Uterus (tissue), 4 donors: ENCODE data around the gene FAM168A. TPM values are rescaled to one million over a fixed set of nuclear protein-coding genes. Genes with fewer than 3 reads are reported as not detected.

Experiments used
- DNase-seq, 2 donors: peaks; one replicate each; pipeline ENCODE4 v3.0.0-alpha.2; 2019 to 2020
- H3K27ac ChIP-seq, 2 donors: fragments of 200-600 bp; sonication (generic); 1 replicate in 1 of 2; 2 replicates in 1 of 2; pipeline ENCODE4 v1.5.1; 2016 to 2018
- H3K27me3 ChIP-seq, 2 donors: fragments of 200-600 bp; sonication (generic); one replicate each; pipeline ENCODE4 v1.5.1; 2018 to 2019; ENCODE audit warnings: control low read depth in 1 of 2
- H3K36me3 ChIP-seq, 2 donors: fragments of 200-600 bp; sonication (generic); one replicate each; pipeline ENCODE4 v1.5.1; 2019; ENCODE audit warnings: control low read depth in 1 of 2
- H3K4me1 ChIP-seq, 2 donors: fragments of 200-600 bp; sonication (generic); one replicate each; pipeline ENCODE4 v1.5.1; 2018 to 2019; ENCODE audit warnings: control low read depth in 1 of 2
- H3K4me3 ChIP-seq, 2 donors: fragments of 200-600 bp; sonication (generic); 1 replicate in 1 of 2; 2 replicates in 1 of 2; pipeline ENCODE4 v1.5.1; 2018 to 2019; ENCODE audit warnings: mild to moderate bottlenecking in 1 of 2
- H3K9me3 ChIP-seq, 2 donors: fragments of 200-600 bp; sonication (generic); one replicate each; pipeline ENCODE4 v1.5.1; 2019; ENCODE audit warnings: control low read depth in 1 of 2
- POLR2A ChIP-seq, 2 donors: fragments of 450-650 bp; IDR thresholded peaks; one replicate each; pipeline ENCODE4 v1.6.1; 2016; ENCODE audit warnings: antibody characterized with exemption in 2 of 2, mild to moderate bottlenecking in 1 of 2, moderate library complexity in 1 of 2
- intact Hi-C: fragments of 100-400 bp; cut with DNase I; formaldehyde crosslinking; loops from one replicate; pipeline ENCODE4 v1.15.1; 2023; ENCODE audit warnings: low total_unique reads
- total RNA-seq, 4 donors: library from RNA; depleted of rRNA in 3 of 4; stranded (reverse); fragments of >200 nt in 3 of 4; gene quantifications; one replicate each; pipeline versions ENCODE4 v1.1.0 to v1.2.4, GENCODE V29; 2014 to 2023
- TF ChIP-seq, protein P1 (sequence below), 4 experiments: fragments of 200-600 bp in 2 of 4; fragments of 450-650 bp in 2 of 4; sonication (generic) in 2 of 4; IDR thresholded peaks; one replicate each; pipeline ENCODE4 v1.5.1; 2016 to 2019; ENCODE audit warnings: antibody characterized with exemption in 4 of 4, mild to moderate bottlenecking in 2 of 4, moderate library complexity in 1 of 4
- donor health status: DM: yes; HTN: yes; CAD: no.

FAM168A gene
- total RNA-seq, 4 donors from 2014 or later = 7.9 to 50.3 (median 25.8) TPM

DNA sequence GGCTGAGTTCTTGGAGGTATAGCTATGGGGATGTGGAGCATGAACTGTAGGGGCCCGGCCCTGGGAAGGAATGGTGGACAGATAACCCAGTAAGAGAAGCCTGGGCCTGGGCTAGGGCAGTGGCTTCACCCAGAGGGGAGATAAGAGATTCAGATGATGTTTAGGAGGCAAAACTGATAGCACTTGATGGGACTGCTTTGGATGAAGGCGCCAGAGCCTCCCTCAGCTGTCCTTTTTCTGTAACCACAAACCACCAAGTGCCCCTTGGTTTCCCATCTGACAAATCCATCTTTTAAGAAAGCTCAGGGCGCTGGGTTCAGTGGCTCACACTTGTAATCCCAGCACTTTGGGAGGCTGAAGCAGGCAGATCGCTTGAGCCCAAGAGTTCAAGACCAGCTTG lies 198.3 kb downstream of the FAM168A start:
- Histone ChIP-seq H3K4me3 (no peak overlapping the region), H3K27ac (peak overlapping the region in 1 of 2 donors; percentile 10), H3K36me3 (no peaks in the 10 kb centered on the region), H3K9me3 (no peaks in the 10 kb centered on the region), H3K4me1 (no peaks in the 10 kb centered on the region), H3K27me3 (no peaks in the 10 kb centered on the region)
- TF ChIP-seq POLR2A (IDR thresholded peaks at IDR 0.05) = no peak
- TF ChIP-seq, protein P1, sequence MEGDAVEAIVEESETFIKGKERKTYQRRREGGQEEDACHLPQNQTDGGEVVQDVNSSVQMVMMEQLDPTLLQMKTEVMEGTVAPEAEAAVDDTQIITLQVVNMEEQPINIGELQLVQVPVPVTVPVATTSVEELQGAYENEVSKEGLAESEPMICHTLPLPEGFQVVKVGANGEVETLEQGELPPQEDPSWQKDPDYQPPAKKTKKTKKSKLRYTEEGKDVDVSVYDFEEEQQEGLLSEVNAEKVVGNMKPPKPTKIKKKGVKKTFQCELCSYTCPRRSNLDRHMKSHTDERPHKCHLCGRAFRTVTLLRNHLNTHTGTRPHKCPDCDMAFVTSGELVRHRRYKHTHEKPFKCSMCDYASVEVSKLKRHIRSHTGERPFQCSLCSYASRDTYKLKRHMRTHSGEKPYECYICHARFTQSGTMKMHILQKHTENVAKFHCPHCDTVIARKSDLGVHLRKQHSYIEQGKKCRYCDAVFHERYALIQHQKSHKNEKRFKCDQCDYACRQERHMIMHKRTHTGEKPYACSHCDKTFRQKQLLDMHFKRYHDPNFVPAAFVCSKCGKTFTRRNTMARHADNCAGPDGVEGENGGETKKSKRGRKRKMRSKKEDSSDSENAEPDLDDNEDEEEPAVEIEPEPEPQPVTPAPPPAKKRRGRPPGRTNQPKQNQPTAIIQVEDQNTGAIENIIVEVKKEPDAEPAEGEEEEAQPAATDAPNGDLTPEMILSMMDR (IDR thresholded peaks at IDR 0.05) = no peak
- intact Hi-C loops = no loop called here
- DNase-seq = no peak

DNA sequence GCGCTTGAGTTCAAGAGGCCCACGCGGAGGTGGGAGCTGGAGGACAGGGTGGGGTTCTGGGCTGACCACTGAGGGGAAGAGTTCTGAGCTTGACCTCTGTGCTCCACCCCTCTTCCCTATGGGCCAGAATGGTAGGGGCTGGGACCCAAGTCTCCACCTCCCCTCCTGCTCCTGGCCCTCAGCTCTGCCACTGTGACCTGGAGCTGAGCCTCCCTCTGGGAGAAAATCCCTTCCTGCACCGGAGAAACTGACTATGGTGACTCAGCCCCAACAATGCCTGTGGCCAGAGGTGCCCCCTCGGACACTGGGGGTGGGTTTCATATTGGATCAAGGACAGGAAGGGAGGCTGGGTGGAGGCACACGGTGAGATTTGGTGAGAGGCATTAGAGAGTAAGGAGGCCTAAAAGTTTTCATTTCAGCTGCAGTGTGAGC lies 198.7 kb downstream of the FAM168A start:
- DNase-seq = no peak
- intact Hi-C loops = no loop called here
- Histone ChIP-seq H3K4me1 (no peaks in the 10 kb centered on the region), H3K9me3 (no peaks in the 10 kb centered on the region), H3K36me3 (no peaks in the 10 kb centered on the region), H3K27me3 (no peaks in the 10 kb centered on the region), H3K27ac (peak overlapping the region in 1 of 2 donors; percentile 10), H3K4me3 (no peak overlapping the region)
- TF ChIP-seq POLR2A (IDR thresholded peaks at IDR 0.05) = no peak
- TF ChIP-seq, protein P1 (IDR thresholded peaks at IDR 0.05) = no peak

DNA sequence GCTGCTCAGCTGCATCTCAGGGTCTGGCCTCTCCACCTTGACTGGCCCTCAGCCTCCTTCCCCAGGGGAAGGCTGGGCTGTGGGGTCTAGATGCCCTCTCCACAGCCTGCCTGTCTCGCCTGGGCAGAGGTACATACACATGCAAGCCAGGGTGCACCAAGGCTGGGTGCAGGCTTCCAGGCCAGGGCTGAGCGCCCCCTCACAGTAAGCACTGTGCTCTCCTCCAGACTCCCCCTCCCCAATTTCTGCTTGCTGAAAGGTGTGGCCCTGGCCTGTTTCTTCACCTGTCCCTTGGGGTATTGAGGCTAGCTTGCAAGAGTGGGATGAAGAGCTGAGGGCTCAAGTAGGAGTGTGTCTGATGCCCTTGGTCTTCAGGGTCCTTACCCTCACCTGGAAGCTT lies 199.2 kb downstream of the FAM168A start:
- Histone ChIP-seq H3K27me3 (no peaks in the 10 kb centered on the region), H3K4me1 (no peaks in the 10 kb centered on the region), H3K36me3 (no peaks in the 10 kb centered on the region), H3K9me3 (no peaks in the 10 kb centered on the region), H3K4me3 (no peak overlapping the region), H3K27ac (no peak overlapping the region)
- TF ChIP-seq, protein P1 (IDR thresholded peaks at IDR 0.05) = no peak
- intact Hi-C loops = no loop called here
- no peak for DNase-seq

DNA sequence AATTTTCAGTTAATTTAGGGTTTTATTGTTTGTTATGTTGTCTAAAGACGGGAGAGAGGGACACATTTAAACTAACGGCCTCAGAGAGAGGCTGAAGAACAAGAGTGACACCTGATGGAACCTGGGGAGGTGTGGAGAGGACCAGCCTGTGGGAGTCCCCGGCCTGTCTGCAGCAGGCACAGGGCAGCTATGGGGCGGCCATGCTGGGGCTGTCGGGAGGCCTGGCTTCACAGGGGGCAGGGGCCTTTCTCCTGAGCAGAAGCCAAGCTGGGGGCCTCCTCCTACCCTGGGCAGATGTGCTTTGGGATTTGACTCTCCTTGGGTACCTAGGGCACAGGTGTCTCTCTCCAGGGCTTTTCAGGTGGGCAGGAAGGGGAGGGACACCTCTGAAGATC lies 199.8 kb downstream of the FAM168A start:
- Histone ChIP-seq H3K27me3 (no peaks in the 10 kb centered on the region), H3K27ac (no peak overlapping the region), H3K9me3 (no peaks in the 10 kb centered on the region), H3K4me1 (no peaks in the 10 kb centered on the region), H3K36me3 (no peaks in the 10 kb centered on the region), H3K4me3 (no peak overlapping the region)
- no peak for TF ChIP-seq POLR2A (IDR thresholded peaks at IDR 0.05)
- TF ChIP-seq, protein P1 (IDR thresholded peaks at IDR 0.05) = no peak
- intact Hi-C loops = no loop called here
- DNase-seq = no peak

DNA sequence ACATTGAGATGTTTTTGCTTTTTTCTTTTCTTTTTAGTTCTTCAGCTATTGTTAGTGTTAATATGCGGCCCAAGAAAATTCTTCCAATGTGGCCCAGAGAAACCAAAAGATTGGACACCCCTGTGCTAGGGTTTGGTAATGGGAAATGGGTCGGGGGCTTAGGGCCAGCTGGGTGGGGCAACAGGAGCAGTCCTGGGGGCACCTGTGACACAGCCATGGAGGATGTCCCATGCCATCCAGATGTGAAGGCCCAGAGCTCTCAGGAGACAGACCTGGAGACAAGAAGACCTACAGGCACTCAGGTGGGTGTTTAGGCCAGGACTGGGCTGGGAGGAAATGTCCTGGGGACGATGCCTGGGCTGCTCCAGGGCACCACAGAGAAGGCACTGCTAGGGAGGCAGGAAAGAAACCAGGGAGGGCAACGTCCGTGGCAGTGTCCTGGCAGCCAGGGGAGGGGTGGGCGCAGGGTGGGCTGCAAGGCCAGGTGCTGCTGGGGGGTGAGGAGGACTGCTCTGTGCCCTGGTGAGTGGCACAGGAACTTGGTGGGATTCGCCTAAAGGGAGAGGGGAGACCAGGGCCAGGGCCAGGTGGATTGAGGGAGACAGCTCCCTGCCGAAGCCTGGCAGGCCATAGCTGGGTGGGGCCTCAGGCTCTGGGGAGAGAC lies 200.3 kb downstream of the FAM168A start:
- intact Hi-C loops = no loop called here
- Histone ChIP-seq H3K4me1 (no peaks in the 10 kb centered on the region), H3K27me3 (no peaks in the 10 kb centered on the region), H3K9me3 (no peaks in the 10 kb centered on the region), H3K4me3 (no peak overlapping the region), H3K36me3 (no peaks in the 10 kb centered on the region), H3K27ac (no peak overlapping the region)
- no peak for DNase-seq
- no peak for TF ChIP-seq POLR2A (IDR thresholded peaks at IDR 0.05)
- TF ChIP-seq, protein P1 (IDR thresholded peaks at IDR 0.05) = no peak
